Panc1 (cell line): Measurements from ENCODE around the gene SLC1A3.

Experiments used
- POLR2AphosphoS5 ChIP-seq: IDR thresholded peaks from 2 replicates; pipeline ENCODE4 v1.6.1; 2012; ENCODE audit warnings: mild to moderate bottlenecking, low read depth, low read length, moderate library complexity
- SIN3A ChIP-seq: IDR thresholded peaks from 2 replicates; pipeline ENCODE4 v1.6.1; 2012; ENCODE audit warnings: low read depth, mild to moderate bottlenecking, low read length, moderate library complexity, borderline replicate concordance; ENCODE audit not compliant: insufficient read depth
- TCF7L2 ChIP-seq: IDR thresholded peaks from 2 replicates; pipeline ENCODE4 v1.6.1; 2011; ENCODE audit warnings: mild to moderate bottlenecking, low read depth, low read length, inconsistent platforms
- TF ChIP-seq, protein P1 (sequence below): fragments of 450-650 bp; IDR thresholded peaks from 2 replicates; pipeline ENCODE4 v1.5.1; 2017; ENCODE audit warnings: mild to moderate bottlenecking
- TF ChIP-seq, protein P2 (sequence below), 2 experiments: IDR thresholded peaks; 2 replicates each; pipeline ENCODE4 v1.6.1; 2011 to 2012; ENCODE audit warnings: low read depth in 2 of 2, control low read depth in 1 of 2, low read length in 1 of 2, mild to moderate bottlenecking in 1 of 2, moderate library complexity in 1 of 2; ENCODE audit not compliant: insufficient read depth in 1 of 2

DNA sequence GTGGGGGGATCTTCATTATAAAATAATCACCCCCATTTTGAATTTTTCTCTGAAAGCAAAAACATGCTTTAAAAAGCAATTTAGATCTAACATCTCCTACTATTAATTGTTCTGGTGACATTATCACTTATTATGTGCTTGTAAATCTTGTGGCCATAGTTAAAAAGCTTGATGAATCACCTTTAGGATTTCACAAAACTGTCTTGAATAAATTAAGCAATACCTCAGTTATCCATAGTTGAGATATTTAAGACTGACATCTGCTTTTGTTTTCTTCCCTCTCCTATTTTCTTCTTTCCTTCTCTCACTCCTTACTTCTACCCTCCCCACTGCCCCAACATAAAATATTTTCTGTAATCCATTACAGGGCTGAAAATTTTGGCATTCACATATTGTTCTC, 84.8 kb downstream of the SLC1A3 start:
- TF ChIP-seq, protein P1, sequence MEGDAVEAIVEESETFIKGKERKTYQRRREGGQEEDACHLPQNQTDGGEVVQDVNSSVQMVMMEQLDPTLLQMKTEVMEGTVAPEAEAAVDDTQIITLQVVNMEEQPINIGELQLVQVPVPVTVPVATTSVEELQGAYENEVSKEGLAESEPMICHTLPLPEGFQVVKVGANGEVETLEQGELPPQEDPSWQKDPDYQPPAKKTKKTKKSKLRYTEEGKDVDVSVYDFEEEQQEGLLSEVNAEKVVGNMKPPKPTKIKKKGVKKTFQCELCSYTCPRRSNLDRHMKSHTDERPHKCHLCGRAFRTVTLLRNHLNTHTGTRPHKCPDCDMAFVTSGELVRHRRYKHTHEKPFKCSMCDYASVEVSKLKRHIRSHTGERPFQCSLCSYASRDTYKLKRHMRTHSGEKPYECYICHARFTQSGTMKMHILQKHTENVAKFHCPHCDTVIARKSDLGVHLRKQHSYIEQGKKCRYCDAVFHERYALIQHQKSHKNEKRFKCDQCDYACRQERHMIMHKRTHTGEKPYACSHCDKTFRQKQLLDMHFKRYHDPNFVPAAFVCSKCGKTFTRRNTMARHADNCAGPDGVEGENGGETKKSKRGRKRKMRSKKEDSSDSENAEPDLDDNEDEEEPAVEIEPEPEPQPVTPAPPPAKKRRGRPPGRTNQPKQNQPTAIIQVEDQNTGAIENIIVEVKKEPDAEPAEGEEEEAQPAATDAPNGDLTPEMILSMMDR = no peak
- no peak for TF ChIP-seq POLR2AphosphoS5
- TF ChIP-seq, protein P2, sequence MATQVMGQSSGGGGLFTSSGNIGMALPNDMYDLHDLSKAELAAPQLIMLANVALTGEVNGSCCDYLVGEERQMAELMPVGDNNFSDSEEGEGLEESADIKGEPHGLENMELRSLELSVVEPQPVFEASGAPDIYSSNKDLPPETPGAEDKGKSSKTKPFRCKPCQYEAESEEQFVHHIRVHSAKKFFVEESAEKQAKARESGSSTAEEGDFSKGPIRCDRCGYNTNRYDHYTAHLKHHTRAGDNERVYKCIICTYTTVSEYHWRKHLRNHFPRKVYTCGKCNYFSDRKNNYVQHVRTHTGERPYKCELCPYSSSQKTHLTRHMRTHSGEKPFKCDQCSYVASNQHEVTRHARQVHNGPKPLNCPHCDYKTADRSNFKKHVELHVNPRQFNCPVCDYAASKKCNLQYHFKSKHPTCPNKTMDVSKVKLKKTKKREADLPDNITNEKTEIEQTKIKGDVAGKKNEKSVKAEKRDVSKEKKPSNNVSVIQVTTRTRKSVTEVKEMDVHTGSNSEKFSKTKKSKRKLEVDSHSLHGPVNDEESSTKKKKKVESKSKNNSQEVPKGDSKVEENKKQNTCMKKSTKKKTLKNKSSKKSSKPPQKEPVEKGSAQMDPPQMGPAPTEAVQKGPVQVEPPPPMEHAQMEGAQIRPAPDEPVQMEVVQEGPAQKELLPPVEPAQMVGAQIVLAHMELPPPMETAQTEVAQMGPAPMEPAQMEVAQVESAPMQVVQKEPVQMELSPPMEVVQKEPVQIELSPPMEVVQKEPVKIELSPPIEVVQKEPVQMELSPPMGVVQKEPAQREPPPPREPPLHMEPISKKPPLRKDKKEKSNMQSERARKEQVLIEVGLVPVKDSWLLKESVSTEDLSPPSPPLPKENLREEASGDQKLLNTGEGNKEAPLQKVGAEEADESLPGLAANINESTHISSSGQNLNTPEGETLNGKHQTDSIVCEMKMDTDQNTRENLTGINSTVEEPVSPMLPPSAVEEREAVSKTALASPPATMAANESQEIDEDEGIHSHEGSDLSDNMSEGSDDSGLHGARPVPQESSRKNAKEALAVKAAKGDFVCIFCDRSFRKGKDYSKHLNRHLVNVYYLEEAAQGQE (IDR thresholded peaks at IDR 0.05; ENCODE audit: insufficient read depth in 1 of 2, low read depth in 2 of 2, low read length in 1 of 2) = no peak
- TF ChIP-seq TCF7L2 = no peak
- TF ChIP-seq SIN3A = no peak
